Hepatic stellate cell (primary cell): ENCODE results near the gene SMIM29.
"Not testable (repeated sequence)": the region's sequence is repeated elsewhere in the genome, so short reads cannot be mapped to it uniquely, and the experiment has no call there.

Source experiments
- DNase-seq: peaks from one replicate; pipeline ENCODE4 v3.0.0; 2011; ENCODE audit warnings: low spot score

Gene SMIM29

DNA sequence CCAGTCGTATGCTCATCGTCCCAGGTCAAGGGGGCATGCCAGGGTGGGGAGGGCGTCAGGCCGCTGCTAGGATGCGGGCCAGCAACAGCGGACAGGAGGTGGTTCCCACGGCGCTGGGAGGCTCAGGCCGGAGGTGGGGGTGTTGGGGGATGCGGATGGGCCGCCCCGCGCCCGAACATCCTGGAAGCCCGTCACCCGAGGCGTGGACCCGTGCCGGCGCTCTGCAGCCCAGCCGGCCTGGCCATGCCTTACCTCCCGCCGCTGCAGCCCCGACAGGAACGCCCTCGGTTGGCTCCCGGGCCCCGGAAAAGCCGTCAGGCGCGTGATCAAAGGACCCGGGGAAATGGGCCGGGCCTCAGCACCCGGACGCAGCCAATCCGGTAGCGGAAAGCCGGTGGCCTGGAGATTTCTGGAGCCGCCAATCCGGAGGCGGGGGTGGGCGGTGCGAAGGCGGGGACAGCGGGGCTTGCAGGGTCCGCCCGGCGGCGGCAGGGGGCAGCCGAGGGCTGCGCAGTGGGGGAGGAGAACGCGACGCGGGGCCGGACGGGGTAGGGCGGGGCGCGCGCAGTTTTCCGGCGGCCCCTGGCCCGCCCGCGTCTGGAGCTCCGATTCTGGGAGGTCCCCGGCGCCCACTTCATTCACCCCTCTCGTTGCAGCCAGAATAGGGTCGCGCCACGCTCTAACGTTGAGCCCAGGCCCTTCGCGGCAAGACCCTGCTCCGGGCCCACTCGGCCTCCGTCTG is at the start of gene SMIM29:
SMIM29 (minus strand) TSS at position 280 of the 742 bp plus-strand sequence. CDS start 1,215 bp downstream, outside the sequence.
- DNase-seq = peak; percentile 98

DNA sequence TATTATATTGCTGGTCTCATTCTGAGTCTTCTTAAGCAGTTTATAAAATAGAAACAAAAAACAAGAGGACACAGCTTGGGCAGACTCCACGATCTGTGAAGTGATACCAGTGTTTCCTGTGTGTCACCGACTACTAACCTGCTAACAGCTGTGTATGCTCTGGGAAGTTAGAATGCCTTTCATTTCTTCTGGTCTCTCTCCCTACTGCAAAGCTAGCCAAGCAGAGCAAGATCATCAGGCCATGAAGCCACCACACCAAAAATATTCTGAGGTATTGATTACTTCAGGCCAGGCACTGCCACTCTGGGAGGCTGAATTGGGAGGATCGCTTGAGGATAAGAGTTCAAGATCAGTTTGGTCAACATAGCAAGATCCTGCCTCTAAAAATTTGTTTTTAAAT is 46.9 kb upstream of the SMIM29 start:
- no peak for DNase-seq

DNA sequence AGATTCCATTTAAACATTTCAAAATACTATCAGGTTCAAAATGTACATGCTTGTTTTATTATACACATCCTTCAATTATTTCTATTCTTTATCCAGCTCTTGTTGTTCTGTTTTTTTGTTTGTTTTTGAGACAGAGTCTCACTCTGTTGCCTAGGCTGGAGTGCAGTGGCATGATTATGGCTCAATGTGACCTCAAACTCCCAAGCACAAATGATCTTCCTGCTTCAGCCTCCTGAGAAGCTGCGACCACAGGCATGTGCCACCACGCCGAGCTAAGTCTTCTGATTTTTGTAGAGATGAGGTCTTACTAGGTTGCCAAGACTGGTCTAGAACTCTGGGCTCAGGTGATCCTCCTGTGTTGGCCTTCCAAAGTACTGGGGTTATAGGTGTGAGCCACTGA is 44.1 kb upstream of the SMIM29 start:
- no peak for DNase-seq

DNA sequence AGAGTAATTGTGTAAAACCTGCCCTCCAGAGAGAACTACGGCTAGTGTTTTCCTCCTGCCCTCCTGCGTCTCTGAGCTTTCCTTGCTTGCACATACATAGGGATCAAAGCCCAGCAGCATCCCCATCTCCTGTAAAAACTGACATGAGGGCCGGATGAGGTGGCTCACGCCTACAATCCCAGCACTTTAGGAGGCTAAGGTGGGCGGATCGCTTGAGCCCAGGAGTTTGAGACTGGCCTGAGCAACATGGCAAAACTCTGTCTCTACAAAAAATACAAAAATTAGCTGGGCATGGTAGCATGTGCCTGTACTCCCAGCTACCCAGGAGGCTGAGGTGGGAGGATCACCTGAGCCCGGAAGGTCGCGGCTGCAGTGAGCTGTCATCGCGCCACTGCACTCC is 40.3 kb upstream of the SMIM29 start:
- no peak for DNase-seq

DNA sequence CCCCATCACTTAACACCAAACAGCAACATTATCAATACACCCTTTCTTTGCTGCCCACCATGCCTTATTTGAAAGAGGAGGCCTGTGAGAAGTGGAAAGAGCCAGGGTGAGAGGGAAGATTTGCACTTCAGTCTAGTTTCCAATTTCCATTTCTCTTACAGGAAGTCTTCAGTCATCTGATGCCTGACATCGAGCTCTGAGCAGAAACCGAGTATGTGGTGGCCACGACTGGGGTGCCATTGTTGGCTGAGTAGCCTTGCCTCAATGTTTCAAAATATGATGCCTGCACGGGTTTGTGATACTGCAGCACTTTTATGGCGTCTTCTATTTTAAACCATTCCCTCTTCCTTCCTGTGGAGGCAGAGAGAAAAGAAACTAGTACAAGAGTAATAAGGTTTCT is 39.8 kb upstream of the SMIM29 start:
- no peak for DNase-seq

DNA sequence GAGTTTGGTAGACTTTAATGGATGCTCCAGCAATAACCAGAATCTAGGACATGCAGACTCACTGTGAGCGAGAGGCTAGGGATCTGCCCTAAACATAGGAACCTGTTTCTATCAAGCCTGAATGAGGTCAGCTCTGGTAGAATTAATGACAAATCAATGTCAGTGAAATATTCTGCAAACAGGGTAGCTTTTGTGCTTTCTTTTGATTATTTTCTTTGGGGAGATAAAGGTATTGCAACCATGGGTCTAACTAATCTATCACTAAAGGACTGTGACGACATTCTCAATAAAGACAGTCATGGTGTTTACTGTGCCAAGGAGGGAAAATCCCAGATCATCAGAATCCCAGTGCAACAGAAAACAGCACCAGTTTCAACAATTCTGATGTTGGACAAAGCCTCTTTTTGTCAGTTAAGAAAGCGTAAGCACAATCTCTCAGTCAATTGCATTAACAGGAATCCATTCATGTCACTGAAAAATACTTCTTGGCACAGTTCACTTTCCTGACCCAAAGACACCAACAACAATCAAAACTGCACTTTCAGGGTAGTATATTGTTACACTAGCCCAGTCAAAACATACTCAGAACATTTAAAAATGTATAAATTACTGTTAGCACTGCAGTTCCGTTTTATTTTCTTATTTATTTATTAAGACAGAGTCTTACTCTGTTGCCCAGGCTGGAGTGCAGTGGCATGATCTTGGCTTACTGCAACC is 36.8 kb upstream of the SMIM29 start:
- DNase-seq = no peak

DNA sequence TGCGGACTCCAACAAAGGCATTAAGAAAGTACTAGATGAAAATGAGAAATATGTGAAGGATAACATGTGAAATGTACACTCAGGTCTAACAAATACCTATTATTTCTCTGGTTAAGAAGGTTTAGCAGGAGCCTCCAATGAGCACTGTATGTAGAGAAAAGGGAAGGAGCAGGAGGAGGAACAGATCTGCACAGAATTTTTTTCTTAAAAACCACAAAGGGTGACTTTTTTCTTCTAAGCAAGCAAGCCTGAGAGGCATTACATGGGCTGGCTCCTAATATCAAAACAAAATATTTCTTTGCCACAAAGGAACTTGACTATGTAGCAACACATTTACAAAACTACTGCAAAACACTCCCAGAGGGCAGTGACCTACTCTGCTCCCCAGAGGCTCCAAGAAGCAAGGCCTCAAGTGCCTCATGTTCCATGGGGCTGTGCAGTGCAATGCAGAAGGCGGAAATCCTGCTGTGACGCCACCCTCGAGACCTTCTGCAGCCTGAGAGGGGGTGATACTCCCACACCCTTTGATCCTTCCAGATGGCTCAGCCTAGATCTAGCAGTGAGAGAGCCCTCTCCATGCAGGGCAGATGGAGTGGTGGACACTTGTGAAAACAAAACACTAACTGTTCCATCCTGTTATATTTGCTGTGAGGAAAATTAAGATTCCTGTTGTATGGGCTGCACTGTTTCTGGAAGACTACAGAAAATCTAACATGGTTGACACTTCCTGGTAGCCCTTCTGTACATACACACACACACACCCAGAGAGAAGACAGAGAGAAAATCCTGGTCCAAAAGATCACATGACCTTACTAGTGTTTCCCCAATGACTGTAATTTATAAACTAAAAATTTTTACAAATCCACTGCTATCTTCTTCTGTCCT is 36.0 kb upstream of the SMIM29 start:
- DNase-seq = peak; percentile 53

DNA sequence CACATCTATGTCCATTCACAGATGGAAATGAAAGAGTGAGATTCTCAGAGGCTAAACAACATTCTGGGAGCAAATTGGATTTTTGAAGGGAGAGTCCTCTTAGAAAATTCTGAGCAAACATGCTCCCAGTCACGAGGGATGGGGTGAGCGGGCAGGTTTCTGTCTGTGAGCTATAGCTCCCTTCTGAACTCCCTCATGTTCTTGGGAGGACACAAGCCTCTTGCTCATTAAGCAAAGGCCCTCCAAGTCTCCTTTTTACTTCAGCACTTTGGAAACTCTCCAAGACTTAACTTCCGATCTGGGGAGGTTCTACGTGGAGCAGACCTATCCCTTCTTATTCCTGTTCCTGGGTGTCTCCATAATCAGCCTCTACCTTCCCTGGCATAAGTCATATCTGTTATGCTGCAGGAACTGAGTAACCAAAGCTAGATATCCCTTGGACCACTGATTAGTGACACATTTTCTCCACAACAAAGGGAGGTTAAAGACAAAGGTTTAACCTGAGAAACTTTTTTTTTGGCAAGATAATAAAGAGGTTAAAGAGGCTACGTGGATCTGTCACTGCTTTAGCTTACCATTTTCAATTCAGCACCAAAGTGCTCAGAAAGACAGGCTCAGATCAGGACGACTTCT is 33.0 kb upstream of the SMIM29 start:
- DNase-seq = no peak

DNA sequence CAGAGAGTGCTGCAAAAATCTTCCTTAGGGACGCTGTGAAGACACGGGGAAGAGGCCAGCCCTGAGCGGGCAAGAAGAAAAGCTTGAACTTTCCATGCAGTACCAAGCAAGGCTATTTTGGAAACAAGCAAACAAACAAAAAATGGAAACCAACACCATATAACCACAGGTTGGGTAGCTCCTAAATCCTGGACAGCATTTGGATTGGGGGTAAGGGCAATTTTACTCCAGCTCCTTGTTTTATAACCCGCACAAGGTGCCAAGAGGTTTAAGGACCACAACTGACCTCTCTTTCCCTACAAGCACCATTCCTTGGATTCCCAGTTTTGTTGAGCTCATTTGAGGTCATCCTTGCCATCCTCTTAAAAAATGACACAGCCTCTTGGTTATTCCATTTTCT is 31.4 kb upstream of the SMIM29 start:
- no peak for DNase-seq

DNA sequence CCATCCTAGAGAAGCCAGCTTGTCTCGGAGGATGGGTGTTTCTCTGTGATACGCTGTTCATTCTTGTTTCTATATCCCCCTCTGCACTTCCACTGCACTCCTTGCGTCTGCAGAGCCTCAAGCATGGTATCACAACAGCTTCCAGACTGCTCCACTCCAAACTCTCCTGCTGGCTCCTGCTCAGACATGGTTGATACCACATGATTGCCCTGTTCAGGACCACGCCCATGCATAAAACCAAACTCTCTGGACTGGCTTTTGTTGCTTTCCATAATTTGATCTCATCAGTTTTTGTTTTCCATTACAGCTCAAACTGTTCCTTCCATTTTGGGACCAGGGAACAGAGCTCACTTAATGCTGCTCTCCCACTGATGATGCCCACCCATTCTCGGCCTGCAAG is 30.0 kb upstream of the SMIM29 start:
- DNase-seq = no peak

DNA sequence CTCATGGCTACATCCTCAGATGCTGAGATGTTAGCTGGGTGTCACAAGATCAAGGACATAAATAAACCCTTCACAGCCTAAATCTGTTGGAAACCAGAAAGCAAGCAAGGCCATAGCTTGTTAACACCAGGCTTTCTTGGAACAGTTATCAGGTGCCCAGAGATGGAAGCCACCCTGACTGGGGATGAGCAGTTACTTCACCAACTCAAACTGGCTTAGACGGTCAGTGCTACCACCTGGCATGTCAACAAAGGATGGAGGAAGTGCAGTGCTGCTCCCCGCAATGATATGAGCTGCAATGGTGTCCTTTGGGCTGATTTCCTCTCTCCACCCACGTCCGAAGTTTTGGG is 28.9 kb upstream of the SMIM29 start:
- DNase-seq = no peak

DNA sequence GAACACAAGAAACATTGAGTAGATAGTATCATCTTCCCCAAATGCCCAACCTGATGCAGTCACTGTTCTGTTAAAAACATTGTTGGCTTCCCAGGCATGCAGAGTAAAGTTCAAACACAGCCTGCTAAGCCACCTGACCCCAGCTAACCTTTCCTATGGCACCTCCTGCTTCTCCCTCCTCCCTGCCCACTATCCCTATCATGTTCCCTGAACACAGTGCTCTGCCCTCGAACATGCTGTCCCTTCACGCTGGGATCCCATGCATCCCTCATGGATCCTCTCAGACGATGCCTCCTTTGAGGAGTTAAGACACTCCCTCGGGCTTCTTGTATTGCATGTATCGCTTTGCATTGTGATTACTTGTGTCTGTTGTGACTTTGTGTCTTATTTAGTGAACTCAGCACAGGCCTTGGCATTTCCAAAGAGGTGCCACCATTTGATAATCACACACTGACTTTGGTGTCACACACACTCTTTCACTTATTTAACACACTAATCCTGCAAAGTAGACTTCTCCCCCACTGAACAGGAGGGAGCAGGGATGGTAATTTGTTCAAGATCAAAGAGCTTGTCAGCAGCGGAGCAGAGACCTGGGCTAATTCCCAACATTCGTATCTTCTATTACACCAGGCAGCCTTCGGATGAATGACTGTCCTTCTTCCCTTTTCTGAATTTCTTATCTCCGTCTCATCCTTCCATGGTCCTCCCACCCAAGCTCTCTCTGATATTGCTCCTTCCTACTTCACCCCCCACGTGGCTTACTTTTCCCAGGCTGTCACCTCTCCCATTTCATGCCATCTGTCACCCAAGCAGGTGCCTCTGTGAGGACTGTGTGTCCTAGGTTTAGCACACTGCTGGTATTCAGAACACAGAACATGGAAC is 28.3 kb upstream of the SMIM29 start:
- DNase-seq = no peak

DNA sequence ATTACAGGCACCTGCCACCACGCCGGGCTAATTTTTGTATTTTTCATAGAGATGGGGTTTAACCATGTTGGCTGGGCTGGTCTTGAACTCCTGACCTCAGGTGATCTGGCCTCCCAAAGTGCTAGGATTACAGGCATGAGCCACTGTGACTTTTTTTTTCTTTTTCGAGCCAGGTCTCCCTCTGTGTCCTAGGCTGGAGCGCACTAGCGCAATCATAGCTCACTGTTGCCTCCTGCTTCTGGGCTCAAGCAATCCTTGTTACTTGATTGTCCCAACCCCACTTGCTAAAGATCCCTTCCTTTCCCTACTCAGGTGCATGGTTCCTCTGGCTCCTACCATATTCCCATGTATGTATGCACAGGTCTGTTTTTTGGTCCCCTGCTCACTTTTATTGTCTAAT is 27.4 kb upstream of the SMIM29 start:
- no peak for DNase-seq

DNA sequence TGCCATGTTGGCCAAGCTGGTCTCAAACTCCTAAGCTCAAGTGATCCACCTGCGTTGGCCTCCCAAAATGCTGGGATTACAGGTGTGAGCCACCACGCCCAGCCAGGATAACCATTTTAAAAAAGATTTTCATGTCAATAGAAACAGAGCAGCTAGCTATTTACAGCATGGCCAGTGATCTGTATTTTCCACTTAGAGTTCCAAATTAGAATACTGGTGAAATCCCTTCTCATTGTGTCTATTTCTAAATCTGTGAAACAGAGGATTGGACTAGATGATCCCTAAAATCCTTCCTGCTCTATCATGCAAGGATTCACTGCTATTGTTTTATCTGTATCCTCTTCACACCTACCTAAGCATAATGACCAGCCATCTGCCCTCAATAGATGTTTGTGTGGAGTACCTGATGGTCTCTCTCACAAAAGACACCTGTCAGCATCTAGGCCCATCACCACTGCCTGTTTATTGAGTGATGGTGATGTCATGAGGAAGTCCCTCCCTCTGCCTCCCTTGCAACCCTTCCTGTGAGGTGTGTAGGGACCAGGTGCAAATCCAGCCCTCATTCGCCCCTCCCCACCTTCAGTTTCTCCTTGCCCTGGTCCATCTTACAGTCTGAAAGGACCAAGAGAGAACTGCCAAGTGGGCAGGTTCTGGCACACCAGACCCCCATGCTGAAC is 26.5 kb upstream of the SMIM29 start:
- no peak for DNase-seq

DNA sequence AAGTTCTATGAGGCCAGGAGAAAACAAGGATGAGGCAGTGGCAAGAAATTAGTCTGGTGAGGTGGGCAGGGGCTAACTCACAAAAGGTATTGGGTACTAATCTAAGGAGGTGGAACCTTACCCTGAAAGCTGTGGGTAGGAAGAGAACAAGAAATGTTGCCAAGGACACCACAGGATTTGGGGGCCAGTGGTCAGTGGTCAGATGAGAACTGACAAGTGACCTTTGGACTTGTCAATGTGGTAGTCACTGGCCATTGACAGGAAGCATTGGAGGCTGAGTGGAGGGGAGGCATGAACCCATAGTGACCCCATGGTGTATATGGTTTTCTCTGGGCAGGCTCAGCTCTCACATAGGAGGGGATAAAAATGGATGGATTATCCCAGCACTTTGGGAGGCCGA is 25.3 kb upstream of the SMIM29 start:
- no peak for DNase-seq

DNA sequence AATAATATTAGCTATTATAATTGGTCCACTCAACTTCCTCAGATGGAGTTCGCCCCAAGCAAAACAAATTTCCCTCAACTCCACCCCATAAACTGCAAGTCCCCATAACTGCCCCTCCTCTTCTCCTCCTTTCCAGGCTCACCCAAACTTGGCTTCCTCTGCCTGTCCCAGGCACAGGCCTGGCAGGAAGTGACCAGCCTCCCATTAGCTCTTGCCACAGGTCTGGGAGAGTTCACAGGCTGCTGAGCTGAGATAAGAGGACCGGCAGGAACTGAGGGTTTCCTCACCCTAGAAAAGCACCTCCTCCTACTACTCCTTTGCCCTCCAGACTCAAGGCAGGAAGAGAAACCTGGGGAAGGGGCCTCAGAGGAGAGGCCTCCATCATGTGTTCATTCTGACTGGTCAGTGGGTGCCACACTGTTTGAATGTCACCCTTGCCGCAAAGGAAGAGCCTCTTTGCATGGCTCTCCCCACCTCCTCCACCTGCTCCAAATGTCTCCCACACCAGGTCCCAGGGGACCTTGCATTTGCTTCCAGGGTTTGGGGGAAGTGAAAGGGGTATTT is 24.5 kb upstream of the SMIM29 start:
- DNase-seq = peak; percentile 23

DNA sequence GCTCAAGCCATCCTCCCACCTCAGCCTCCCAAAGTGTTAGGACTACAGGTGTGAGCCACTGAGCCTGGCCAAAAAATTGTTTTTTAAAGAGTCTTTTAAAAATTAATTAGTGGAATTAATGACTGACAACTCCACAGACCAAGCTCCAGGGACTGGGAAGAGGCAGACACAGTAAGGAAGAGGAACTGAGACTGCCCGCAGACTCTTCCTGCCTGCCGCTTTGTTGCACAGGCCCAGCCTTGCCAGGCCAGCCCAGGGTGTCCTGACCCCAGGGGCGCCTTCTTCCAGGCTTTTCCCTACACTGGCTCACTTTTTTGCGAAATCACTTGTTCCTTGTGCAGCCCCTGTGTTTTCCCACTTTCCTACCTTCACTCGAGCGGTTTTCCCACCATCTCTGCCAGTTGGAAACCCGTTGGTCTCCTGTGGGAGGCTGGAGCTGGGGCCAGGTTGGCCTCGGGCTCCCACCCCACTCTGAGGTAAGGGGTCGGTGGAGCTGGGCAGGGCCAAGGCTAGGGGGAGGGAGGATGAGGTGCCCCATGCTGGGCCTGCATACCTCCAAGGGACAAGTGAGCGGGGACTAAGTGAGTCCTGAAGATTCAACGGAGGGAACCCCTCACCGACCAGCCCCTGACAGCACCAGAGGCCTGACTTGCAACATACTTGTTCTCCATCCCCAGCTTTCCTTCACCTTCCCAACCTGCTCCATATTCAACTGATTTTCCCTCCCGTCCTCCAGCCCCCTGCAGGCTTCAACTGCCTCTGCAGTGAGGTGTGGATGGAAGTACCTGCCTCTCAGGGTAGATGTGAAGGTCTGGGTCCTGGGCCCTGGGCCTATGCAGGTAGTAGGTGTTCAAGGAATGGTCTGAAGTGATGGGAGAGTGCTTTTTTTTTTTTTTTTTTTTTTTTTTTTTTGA is 23.5 kb upstream of the SMIM29 start:
- no peak for DNase-seq

DNA sequence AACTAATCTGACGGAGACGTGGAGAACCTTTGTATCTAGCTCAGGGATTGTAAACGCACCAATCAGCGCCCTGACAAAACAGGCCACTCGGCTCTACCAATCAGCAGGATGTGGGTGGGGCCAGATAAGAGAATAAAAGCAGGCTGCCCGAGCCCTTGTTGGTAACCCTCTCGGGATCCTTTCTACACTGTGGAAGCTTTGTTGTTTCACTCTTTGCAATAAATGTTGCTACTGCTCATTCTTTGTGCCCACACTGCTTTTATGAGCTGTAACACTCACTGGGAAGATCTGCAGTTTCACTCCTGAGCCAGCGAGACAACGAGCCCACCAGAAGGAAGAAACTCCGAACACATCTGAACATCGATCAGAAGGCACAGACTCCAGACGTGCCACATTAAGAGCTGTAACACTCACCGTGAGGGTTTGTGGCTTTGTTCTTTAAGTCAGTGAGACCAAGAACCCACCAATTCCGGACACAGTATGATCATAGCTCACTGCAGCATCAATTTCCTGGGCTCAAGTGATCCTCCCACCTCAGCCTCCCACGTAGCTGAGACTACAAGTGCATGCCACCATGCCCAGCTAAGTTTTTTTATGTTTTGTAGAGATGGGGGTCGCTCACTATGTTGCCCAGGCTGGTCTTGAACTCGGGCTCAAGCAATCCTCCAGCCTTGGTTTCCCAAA is 21.0 kb upstream of the SMIM29 start:
- DNase-seq = not testable (repeated sequence)

DNA sequence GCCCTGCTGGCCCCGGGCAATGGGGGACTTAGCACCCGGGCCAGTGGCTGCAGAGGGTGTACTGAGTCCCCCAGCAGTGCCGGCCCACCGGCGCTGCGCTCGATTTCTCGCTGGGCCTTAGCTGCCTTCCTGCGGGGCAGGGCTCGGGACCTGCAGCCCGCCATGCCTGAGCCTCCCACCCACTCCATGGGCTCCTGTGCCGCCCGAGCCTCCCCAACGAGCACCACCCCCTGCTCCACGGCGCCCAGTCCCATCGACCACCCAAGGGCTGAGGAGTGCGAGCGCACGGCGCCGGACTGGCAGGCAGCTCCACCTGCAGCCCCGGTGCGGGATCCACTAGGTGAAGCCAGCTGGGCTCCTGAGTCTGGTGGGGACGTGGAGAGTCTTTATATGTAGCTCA is 20.3 kb upstream of the SMIM29 start:
- DNase-seq = not testable (repeated sequence)
